Spinal cord (tissue), 10 donors: ENCODE data around the gene RETREG1. TPM values are rescaled to one million over a fixed set of nuclear protein-coding genes. Genes with fewer than 3 reads are reported as not detected.
"Not testable (repeated sequence)": the region's sequence is repeated elsewhere in the genome, so short reads cannot be mapped to it uniquely, and the experiment has no call there.

Experiments used
- DNase-seq, 6 donors: peaks; one replicate each; pipeline versions ENCODE4 v3.0.0 to v3.0.0-alpha.2; 2013 to 2015; ENCODE audit warnings: low spot score in 6 of 6, low read depth in 4 of 6
- H3K27ac ChIP-seq: one replicate; pipeline ENCODE4 v1.5.1; 2013; ENCODE audit warnings: low read depth, low read length, control low read depth
- H3K27me3 ChIP-seq: one replicate; pipeline ENCODE4 v1.6.1; 2013; ENCODE audit warnings: low read length; ENCODE audit not compliant: control insufficient read depth, insufficient read depth
- H3K36me3 ChIP-seq: one replicate; pipeline ENCODE4 v1.6.1; 2013; ENCODE audit warnings: low read length; ENCODE audit not compliant: control insufficient read depth, insufficient read depth
- H3K4me1 ChIP-seq: one replicate; pipeline ENCODE4 v1.6.1; 2013; ENCODE audit warnings: low read length; ENCODE audit not compliant: control insufficient read depth, insufficient read depth
- H3K4me3 ChIP-seq: one replicate; pipeline ENCODE4 v1.5.1; 2013; ENCODE audit warnings: low read depth, low read length, control low read depth
- H3K9me3 ChIP-seq: one replicate; pipeline ENCODE4 v1.6.1; 2013; ENCODE audit warnings: low read length; ENCODE audit not compliant: control insufficient read depth, insufficient read depth
- WGBS: methylation state at CpG from one replicate; pipeline ENCODE4 v1.1.5; 2013; ENCODE audit warnings: missing lambda C conversion rate; ENCODE audit not compliant: insufficient coverage; 5-methylcytosine and 5-hydroxymethylcytosine counted together
- polyA plus RNA-seq, 2 donors: library from polyadenylated mRNA; unstranded; fragments of 120-200 nt; gene quantifications; one replicate each; pipeline ENCODE4 v1.2.1, GENCODE V29; 2013; ENCODE audit not compliant: insufficient read length in 2 of 2
- total RNA-seq, 2 donors: library from RNA; depleted of rRNA in 1 of 2; stranded (reverse); fragments of 120-200 nt in 1 of 2; fragments of >200 nt in 1 of 2; gene quantifications; one replicate each; pipeline versions ENCODE4 v1.2.3 to v1.2.4, GENCODE V29; 2013 to 2014
- donor health status: healthy.

The RETREG1 gene
- total and polyA plus RNA-seq, 4 donors = 42.0 to 120 (median 56.6) TPM

DNA sequence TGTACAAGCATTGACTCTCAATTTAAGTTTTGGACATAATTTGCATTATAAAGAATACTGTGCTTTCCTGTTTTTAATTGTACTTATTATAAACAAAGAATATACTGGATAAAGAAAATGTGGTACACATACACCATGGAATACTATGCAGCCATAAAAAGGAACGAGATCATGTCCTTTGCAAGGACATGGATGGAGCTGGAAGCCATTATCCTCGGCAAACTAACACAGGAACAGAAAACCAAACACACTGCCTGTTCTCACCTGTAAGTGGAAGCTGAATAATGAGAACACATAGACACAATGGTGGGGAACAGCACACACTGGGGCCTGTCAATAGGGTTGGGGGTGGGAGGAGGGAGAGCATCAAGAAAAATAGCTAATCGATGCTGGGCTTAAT is 140.4 kb downstream of the RETREG1 start:
- H3K4me1 ChIP-seq, H3K4me3 ChIP-seq, DNase-seq, H3K36me3 ChIP-seq, H3K27ac ChIP-seq, H3K27me3 ChIP-seq, H3K9me3 ChIP-seq: not testable (repeated sequence)
- WGBS = no CpG with 5 or more reads among the region's 3 CpGs

DNA sequence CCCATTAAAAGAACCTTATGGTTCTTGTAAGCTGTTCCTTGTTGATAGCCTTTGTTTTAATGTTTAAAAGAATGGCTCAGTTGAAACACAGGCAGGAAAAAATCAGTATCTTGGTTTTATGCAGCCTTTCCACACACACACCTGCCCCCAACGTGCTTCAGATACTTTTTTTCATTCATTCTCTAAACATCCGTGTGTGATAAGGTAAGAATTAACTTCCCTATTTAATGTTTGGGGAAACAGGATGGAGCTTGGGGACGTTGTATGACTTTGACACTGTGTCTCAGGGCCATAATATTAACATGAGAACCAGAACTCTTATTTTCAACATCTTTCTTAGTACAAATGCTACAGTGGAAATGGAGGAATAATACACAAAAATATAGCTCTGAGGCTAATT is 145.4 kb downstream of the RETREG1 start:
- no CpG with 5 or more reads among the region's 3 CpGs for WGBS

DNA sequence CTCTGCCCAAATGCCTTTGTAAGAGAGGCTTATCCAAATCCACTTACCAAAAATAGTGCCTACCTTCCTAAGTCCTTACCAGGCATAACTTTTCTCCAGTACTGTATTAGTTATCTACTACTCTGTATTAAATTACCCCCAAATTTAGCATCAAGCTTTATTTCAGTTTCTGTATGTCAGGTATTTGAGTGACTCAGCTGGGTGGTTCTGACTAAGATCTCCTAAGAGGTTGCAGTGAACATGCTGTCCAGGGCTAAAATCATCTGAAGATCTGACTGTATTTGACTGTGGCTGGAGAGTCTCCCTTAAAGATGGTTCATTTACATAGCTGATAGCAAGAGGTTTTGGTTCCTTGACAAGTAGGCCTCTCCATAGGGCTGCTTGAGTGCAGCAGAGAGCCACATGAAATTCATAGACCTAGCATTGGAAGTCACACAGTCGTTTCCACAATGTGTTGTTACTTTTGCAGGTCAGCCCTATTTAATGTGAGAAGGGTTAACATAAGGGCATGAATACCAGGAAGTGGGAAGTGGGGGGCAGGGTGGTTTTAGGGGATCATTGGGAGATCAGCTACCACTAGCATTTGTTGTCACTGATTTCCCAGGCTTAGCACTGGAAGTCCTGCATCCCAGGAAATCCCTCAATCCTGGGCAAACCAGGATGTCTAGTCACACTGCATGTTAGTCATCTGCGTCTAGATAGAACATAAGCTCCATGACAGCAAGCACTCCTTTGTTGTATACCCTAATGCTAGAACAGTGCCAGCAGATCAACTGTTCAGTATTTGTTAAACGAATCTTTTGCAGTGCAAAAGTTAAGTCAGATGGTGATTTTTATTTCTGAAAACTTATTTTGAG is 149.2 kb downstream of the RETREG1 start:
- 91% methylated on average over 2 of the region's 3 CpGs for WGBS
- Histone ChIP-seq H3K27me3 (no peaks in the 10 kb centered on the region), H3K4me1 (peaks cover 19% of the 10 kb centered on the region), H3K27ac (no peak overlapping the region), H3K36me3 (peaks cover 6% of the 10 kb centered on the region), H3K4me3 (no peak overlapping the region), H3K9me3 (no peaks in the 10 kb centered on the region)
- no peak for DNase-seq

More for the DNA sequence above, 145.4 kb downstream of the RETREG1 start:
- Histone ChIP-seq H3K9me3 (no peaks in the 10 kb centered on the region), H3K4me1 (peaks cover 8% of the 10 kb centered on the region), H3K36me3 (no peaks in the 10 kb centered on the region), H3K27me3 (no peaks in the 10 kb centered on the region), H3K4me3 (no peak overlapping the region), H3K27ac (no peak overlapping the region)
- DNase-seq = no peak

DNA sequence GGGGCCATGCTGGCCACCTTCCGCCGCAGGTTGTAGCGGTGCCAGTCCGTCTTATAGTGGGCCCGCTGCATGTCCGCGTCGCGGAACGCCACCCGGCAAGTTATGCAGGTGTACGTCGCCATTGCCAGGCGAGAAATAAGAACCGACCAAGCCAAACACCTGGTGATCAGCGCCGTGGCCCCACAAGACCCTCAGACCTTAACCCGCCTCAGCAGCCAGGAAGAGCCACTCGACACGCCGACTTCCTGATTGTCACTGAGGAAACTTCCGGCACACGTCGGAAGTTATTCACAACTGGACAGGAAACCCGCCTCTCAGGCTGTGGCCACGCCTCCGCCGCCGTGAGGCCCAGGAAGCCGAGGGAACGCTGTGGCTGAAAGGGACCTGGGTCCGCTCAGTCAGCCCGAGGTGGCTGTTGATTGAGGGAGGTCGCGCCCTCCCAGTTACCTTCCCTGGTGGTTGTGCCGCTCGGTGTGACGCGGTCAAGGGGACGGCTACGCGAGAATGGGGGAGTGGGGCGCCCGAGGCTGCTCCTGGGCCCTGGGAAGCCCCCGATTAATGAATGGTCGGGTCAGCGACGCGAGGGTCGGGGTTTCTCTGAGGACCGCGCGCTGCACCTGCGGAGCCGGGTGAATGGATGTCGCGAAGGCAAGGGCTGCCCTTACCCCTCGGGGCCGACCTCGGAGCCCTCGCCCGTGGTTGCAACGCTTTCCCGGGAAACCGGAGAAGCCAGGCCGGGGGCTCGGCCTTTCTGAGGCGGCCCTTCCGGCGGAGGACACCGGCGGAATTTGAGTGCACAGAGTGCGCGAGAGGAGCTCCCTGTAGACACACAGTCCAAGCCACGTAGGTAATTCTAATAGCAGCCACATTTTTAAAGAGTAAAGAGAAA is 151.0 kb downstream of the RETREG1 start, which contains the start of gene ZNF622:
Gene ZNF622 (minus strand): TSS at position 257 of the 889 bp plus-strand sequence. CDS start 135 bp downstream, at position 122.
- 0% methylated on average over 74 of the region's 75 CpGs for WGBS
- H3K4me3 ChIP-seq = peak within 1 kb of the TSS; percentile 96
- DNase-seq = peak; percentile 73 to 97 (median 88)
- H3K27ac ChIP-seq = peak within 1 kb of the TSS; percentile 70
- H3K9me3 ChIP-seq = no peaks in the 10 kb centered on the region
- peaks cover 15% of the 10 kb centered on the region for H3K36me3 ChIP-seq
- peaks cover 19% of the 10 kb centered on the region for H3K4me1 ChIP-seq
- H3K27me3 ChIP-seq = no peaks in the 10 kb centered on the region

DNA sequence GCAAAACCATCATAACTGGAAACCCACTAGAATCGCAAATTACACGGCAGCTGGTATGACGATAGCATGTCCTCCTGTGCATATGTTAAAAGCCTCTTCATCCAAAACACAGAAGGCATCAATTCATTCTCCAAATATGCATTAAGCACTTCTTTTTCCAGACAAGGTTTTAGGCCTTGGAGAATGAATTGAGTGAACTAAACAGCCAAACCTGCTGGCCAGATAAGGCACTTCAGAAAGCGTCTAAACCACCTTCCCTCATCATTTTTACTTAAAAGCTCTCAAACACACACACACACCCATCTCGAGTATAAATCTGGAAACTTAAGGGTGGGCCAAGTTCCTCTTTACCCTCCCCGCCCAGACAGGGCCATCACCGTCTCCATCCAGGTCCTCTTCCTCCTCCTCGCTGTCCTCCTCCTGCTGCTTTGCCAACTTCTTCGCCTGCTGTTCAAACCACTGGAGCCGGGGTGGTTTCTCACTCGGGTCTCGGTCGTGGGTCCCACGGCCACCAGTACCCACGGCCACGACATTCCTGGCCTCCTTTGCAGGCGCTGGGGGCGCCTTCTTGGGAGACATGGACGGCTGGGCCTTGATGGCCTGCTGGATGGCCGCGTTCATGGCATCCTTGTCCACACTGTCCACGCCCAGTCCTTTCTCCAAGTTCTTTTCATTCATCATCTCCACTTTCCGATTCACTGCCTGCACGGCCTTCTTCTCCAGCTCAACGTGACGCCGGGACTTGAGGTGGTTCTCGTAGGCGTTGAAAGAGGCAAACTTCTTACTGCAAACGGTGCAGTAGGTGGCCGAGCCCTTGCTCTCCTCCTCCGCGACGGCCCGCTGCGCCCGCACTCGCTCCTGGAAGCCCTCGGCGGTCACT is 151.9 kb downstream of the RETREG1 start:
- peaks cover 16% of the 10 kb centered on the region for H3K36me3 ChIP-seq
- H3K27ac ChIP-seq = peak overlapping the region; percentile 70
- peak overlapping the region; percentile 96 for H3K4me3 ChIP-seq
- peaks cover 19% of the 10 kb centered on the region for H3K4me1 ChIP-seq
- H3K27me3 ChIP-seq = no peaks in the 10 kb centered on the region
- WGBS = 10% methylated on average over 38 of the region's 40 CpGs
- H3K9me3 ChIP-seq = no peaks in the 10 kb centered on the region
- no peak for DNase-seq

DNA sequence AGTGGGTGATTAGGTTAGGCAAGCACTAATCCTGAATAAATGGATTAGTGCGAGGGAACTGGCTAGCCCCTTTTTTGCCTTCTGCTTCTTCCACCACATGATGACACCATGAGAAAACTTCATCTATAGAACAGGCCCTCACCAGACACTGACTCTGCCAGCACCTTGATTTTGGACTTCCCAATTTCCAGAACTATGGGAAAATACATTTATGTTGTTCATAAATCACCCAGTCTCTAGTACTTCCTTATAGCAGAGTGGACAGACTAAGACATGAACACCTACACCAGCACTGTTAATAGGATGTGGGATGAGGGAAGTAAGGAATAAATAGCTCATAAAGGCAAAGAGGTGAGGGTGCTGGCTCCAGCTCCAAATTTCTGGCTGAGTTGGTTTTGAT is 152.6 kb downstream of the RETREG1 start:
- Histone ChIP-seq H3K27me3 (no peaks in the 10 kb centered on the region), H3K27ac (no peak overlapping the region), H3K9me3 (no peaks in the 10 kb centered on the region), H3K36me3 (peaks cover 16% of the 10 kb centered on the region), H3K4me1 (peaks cover 19% of the 10 kb centered on the region), H3K4me3 (peak overlapping the region; percentile 96)
- no peak for DNase-seq
- no CpG with 5 or more reads among the region's 1 CpG for WGBS

DNA sequence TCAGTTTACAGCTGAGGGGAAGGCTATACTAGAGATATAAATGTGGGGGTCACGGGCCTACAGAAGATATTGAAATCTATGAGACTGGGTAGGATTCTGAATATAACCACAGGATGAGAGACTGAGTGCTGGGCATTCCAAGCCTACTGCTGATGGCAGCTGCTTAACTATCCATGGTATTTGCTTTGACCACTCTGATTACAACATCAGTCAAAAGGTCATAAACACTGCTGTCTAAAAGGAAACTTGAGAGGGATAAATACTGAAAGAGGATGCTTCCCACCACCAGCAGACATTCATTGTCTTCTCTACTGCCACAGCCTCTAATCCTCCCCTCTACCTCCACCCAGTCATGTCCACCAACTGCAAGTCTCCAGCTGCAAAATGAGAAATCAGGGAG is 155.0 kb downstream of the RETREG1 start:
- no peaks in the 10 kb centered on the region for H3K9me3 ChIP-seq
- H3K27ac ChIP-seq = no peak overlapping the region
- no peak for DNase-seq
- peaks cover 18% of the 10 kb centered on the region for H3K36me3 ChIP-seq
- H3K4me1 ChIP-seq = peaks cover 15% of the 10 kb centered on the region
- WGBS = 100% methylated on average over 1 of the region's 1 CpG
- H3K4me3 ChIP-seq = no peak overlapping the region
- H3K27me3 ChIP-seq = no peaks in the 10 kb centered on the region

DNA sequence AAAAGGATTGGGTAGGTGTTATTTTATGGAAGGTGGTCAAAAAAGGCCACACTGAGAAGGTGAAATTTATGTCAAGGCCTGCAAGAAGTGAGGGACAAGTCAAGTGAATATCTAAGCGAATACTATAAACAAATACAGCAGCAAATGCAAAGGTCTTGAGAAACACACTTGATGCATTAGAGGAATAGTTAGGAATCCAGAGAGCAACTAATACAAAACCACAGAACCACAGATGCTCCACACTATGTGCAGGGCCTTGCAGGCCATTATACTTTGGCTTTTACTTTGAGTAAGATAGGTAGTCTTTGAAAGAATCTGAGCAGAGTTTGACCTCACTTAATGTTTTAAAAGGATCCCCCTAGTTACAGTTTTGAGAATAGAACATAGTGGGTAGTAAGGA is 155.8 kb downstream of the RETREG1 start:
- peaks cover 10% of the 10 kb centered on the region for H3K4me1 ChIP-seq
- no CpG with 5 or more reads among the region's 1 CpG for WGBS

DNA sequence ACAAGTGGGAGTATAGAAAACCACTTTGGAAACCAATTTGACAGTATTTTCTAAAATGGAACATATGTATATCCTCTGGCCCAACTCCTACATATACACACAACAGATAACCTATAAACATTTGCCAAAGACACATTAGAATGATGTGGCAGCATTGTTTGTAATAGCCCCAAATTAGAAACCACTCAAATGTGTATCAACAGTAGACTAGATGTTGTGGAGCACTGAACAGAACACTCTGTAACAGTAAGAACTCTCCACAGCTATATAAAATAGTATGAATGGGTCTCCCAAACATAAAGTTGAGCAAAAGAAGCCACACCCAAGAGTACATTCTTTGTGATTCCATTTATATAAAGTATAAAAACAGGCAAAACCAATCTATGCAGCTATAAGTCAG is 157.3 kb downstream of the RETREG1 start:
- Histone ChIP-seq H3K9me3 (no peaks in the 10 kb centered on the region), H3K4me1 (peaks cover 2% of the 10 kb centered on the region), H3K4me3 (no peak overlapping the region), H3K27me3 (no peaks in the 10 kb centered on the region), H3K36me3 (peaks cover 17% of the 10 kb centered on the region), H3K27ac (no peak overlapping the region)
- DNase-seq = no peak

More for the DNA sequence above, 155.8 kb downstream of the RETREG1 start:
- no peaks in the 10 kb centered on the region for H3K9me3 ChIP-seq
- H3K4me3 ChIP-seq = no peak overlapping the region
- peaks cover 18% of the 10 kb centered on the region for H3K36me3 ChIP-seq
- H3K27me3 ChIP-seq = no peaks in the 10 kb centered on the region
- H3K27ac ChIP-seq = no peak overlapping the region
- no peak for DNase-seq
